GM18499 (cell line): ENCODE data around the gene EHD3.
A peak's percentile ranks its signal among the peaks of the same experiment; 100 is the strongest.

Source experiments
- ATAC-seq: cut with Tn5 transposase; IDR thresholded peaks from one replicate; pipeline ENCODE4 v1.9.1; 2021; ENCODE audit warnings: moderate number of reproducible peaks; ENCODE audit not compliant: insufficient read depth, unreplicated experiment

EHD3 gene

DNA sequence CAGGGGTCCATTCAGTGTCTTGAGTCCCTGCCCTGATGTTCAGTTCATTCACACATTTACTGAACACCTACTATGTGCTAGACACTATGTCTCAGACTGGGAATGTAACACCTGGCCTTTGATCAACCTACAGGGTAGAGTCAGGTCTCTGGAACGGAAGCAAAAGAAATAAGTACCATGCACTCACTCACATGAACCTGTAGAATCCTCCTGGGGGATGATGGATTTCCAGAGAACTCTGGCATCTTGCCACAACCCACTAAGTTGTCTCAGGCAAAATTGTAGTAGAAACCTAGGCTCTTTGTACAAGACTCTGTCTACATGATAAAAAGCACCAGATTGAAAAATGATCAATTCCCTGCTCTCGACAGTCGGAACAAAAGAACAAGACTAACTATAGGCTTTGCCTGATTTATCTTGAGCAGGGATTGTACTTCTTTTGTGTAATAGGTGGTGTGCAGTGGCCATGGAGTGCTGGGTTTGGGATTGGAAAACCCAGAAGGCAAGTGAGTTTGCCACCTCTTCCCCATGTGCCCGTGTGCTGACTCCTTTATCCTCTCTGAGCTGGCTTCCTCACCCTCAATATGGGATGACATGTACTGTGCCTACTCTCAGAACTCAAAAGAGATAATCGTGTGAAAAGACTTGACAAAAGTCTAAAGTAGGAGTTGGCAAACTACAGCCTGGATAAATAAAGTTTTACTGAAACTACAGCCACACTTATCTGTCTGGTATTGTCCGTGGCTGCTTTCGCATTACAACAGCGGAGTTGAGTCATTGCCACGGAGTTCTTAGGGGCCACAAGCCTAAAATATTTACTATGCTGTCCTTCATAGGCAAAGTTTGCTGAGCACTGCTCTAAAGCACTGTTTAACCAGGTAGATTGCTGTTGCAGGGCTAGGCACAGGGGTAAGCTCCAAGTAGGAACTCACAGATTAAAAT lies 21.0 kb upstream of the EHD3 start:
- no peak for ATAC-seq

DNA sequence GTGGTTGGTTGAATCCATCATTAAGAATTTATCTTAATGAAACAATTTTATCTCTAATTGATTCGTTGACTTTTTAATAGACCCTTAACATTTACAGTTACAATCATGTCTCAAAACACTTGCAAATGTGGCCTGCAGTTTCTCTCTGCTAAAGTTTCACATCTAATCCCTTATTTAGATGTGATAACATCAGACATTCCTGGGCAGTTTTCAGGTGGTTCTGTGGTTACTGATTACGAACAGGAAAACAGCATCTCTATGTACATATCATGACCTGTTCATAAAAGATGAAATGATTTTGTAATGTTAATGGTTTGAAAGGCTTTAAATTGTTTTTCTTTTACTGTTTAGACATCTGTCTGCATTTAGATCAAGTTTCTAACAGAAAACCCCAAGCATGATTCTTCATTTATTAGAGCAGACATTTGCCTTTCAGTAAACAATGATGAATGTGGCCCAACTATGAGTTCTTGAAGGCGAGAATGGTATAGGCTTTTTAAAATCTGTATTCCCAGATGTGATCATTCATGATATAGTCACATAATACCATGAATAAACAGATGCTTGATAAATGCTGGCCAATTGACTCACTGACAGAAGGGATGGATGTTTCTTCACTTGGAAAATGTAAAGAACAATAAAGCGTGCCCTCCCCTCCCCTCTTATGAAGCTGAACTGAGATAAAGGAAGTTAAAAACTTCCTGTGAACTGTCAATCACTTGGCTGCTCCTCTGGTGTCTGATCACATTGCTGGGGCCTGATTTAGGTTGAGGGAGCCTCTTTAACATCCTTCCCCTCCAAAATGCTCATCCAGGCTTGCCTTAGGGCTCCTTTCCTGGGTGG lies 20.1 kb upstream of the EHD3 start:
- no peak for ATAC-seq

DNA sequence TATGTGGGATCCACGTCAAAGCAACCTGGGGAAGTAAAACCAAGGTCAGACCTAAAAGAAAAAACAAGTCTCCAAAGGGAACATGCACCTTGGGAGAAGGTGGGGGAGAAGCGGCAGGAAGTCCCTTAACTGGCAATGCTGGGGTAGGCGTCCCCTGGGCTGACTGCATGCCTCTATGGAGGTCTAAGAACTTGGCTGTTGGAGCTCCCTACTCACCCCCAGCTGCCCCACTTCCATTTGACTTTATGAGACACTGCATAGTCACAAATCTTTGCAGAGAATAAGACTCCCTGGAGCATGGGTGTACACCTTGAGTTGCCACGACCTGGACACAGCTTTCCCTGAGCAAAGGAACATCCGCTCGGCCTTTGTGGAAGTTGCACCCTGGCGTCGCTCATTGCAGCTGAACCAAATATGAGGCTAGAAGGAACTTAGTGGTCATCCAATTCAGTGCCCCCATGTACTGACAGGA lies 19.5 kb upstream of the EHD3 start:
- ATAC-seq = no peak

DNA sequence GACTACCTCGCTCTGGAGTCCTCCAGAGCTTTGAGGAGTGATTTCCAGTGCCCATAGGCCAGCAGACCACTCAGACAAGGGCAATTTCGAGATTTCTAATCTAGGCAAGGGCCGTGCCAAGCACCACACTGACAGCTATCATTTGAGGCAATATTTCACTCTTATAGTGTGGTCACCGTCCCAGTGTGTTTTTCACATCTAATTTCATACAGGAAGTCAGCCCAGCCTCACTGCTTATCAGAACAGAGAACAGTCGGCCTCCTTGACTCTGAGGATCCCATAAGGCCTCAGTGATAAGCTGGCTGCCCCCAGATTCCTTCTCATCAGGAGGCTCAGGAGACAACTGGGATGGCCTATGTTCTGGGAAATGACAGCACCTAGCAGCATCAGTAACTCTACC lies 17.2 kb upstream of the EHD3 start:
- peak; percentile 41 for ATAC-seq

GRCh38 chr2:31217465-31218200 lies 16.3 kb upstream of the EHD3 start, which contains the start of gene CAPN14:
Gene CAPN14, minus strand, starts transcription at chr2:31217515. Its CDS starts 12,068 bp downstream, at chr2:31205447.
- ATAC-seq = no peak

DNA sequence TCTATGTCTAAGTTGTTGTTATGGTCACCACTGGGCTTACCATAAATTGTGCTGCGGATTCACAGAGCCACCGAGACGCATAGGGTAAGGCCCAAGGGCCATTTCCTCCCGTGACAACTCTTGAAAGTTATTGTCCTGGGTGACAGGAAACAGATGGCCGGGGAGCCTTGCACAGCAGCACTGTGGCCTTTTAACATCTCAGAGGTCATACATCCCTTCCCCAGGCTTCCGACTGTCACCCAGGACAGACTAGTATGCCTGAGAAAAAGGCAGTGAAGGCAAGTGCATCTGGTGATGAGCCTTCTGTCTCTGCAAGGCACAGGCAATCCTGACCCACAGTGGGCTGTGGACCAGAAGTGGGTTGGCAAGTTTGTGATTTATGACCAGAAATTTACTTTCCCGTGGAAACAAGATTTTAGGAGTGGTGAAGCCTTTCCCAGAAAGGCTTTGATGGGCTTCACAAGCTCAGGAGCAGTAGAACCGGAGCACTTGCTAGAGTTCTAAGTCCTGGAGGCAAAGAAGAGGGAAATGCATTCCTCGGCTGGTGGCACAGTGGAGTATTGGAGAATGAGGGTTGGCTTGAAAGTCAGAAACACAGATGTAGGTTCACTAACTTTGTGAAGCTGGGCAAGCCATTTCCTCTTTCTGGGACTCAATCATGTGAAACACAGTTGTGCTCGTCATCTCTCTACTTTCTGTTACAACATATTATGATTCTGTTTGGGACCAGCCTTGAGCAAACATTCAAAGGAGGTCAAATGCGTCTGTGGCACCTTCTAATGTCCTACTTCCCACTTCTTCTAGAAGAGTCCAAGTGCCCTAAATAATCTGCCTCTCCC lies 14.6 kb upstream of the EHD3 start:
- ATAC-seq = peak; percentile 69

DNA sequence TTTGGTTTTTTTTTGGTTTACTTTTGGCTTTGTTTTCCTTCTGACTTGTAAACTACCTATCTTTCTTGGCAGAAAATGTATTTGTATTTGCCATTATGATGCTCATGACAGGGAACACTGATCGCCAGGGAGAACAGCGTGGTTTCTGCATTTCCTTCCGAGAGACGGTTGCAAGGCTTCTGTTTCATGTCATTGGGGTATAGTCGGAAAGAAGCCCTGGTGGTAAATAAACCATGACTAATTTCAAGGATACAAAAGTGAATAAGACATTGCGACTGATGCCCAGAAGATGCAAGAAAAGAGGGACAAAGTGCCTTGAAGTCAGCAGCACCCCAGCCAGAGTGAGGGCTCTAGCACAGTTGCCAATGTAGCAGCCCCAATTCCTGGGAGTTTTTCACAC lies 12.4 kb upstream of the EHD3 start:
- no peak for ATAC-seq

- no peak for ATAC-seq
Observed at GRCh38 chr2:31222071-31222470, 11.9 kb upstream of the EHD3 start.

GRCh38 chr2:31223026-31223425 lies 10.9 kb upstream of the EHD3 start:
- no peak for ATAC-seq

DNA sequence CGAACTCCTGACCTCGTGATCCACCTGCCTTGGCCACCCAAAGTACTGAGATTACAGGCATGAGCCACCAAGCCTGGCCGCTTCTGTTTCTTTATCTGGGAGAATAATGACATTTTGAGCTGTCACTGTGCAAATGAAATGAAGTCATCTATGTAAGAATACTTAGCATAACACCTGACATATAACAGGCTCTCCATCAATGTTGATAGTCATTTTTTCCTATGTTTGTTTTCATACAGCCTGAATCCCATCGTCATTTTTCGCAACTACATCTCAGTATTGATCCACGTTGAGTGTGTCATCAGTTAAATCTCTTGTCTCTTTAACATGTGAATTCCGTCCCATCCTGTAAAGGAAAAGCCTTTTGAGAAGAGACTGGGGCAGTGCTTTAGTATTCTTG lies 10.2 kb upstream of the EHD3 start:
- ATAC-seq = no peak

DNA sequence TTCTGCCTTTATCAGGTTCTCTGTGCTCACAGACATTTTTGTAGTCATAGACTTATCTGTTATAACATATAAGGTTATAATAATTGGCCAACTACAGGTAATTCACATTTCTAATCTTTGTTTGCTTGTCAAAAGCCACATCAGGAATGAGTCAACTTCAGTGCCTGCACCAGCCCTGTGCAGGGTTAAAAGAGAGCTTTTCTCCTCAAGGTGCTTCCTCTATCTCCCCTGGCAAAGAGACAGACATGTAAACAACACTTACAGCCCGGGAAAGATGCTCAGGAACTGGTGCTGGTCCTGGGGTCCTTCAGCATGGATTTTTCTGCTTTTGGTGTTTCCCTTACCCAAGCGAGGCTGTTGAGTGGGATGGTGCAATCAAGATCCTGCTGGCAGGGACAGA lies 7.7 kb upstream of the EHD3 start:
- ATAC-seq = no peak

- no peak for ATAC-seq
Observed at GRCh38 chr2:31227110-31227509, 6.8 kb upstream of the EHD3 start.

DNA sequence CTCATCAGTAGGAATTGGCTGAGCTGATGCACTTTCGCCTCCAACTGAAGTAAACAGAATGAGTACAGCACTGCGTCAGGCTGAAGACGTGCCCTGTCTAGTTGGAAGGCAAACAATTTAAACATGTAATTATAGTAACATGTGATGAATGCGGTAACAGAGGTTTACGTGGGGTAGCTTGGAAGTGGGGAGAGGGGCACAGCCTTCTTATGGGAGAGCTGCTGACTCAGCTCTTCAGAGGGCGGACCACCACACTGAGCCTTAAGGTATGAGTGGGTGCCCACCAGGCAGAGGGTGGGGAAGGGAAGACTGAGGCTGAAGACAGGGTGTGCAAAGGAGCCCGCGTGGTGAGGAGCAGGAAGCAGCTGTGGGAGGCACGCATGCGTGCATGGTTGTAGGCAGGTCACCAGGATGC lies 6.2 kb upstream of the EHD3 start:
- ATAC-seq = no peak

DNA sequence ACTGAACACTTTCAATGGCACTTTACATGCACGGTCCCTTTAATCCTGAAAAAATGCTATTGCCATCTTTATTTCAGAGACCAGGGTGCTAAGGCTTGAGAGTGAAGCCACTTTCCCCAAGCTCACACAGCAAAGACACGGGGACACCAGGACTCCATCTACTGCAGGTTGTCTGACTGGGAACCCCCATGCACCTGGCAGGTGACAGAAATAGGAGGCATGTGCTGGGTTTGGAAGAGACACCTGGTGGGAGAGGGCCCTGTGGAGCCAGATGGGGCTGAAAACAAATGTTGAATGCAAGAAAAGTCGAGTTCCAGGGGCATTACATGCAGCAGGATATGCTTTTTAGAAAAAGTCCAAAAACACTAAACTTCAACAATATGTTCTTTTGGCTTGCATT lies 5.2 kb upstream of the EHD3 start:
- ATAC-seq = no peak

DNA sequence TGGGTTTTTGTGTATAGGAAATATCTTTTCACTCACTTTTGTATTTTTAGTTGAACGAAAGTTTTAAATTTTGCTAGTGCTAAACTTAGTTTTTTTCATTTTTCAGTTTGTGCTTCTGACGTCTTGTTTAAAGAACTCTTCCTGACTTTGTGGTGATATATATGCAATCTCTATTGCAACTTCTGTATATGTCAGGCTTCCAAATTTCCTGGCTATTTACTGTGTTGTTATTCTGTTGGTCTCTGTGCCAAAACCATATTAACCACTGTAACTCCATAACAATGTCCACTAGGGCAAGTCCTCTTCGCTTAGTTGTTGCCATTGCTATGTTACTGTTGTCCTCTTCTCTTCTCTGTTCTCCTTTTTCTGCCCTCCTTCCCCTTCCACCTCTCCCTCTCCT lies 3.2 kb upstream of the EHD3 start:
- no peak for ATAC-seq

- ATAC-seq = no peak
Observed at GRCh38 chr2:31231571-31232302, 2.2 kb upstream of the EHD3 start.

GRCh38 chr2:31232586-31232985 lies 1.4 kb upstream of the EHD3 start:
- ATAC-seq = no peak

DNA sequence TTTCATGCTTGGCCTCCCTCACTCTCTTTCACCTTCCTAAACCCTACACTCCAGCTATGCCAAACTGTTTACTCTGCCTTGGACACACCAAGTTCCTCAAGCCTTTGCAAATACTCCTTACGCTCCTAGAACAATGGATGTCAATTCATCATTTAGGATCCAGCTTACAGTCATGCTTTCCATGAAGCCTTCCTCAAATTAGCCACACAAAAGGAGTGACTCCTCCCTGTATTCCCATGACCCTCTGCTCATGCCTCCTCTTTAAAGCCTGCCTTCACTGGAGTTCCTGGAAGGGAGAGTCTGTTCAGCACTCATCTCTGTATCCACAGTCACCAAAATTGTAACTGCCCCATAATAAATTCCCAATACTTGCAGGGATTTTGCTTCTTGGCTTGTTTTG lies 721 bp upstream of the EHD3 start:
- no peak for ATAC-seq
